ENCODE data around the gene CAPN11. TPM values are rescaled to one million over a fixed set of nuclear protein-coding genes. Genes with fewer than 3 reads are reported as not detected.
A peak's percentile ranks its signal among the peaks of the same experiment; 100 is the strongest.

Gene CAPN11
- total and polyA plus RNA-seq, 9 of the 15 experiments (the other 6 are each of a cell fraction or from before 2014, with no cell fraction given), result 0.03 to 0.61 (median 0.17) TPM; not detected in 1

DNA sequence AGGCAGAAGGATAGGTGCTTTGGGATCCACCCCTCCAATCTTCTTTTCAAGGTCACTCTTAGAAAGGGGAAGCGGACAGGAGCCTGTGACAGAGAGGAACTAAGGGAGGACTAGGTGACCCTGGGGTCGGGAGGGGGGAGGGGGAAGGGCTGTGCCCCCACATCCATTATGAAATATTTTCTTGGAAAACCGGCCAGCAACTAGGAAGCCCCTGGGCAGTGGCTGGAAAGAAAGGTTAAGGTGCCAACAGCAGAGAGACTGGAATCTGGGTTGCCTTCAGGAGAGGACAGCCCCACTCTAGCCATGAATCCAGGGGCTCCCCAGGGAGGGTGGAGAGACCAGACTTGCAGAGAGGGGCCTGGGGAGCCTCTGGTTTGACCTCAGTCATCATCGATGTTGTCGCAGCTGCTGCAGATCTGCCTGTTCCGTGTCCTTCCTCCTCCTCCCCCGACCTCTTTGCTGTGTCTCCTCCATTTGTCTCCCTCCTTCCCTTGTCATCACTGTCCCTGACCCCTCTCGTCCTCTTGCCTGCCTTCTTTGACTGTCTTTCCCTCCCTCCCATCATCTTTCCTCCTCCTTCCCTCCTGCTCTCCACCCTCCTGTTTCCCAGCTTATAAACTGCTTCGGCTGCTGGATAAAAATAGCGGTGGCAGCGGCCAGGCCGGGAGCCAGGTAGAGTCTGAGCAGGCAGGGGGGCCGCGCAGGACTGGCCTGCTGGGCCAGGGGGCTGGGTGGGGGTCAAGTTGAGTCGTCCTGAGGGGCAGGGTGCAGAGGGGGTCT lies 67.9 kb downstream of the CAPN11 start (continued):
- TF ChIP-seq ZBTB40 (IDR thresholded peaks at IDR 0.05) (peak; percentile 66), ZBTB40 (CRISPR knock-in tag; IDR thresholded peaks at IDR 0.05) (no peak), TEAD4 (IDR thresholded peaks at IDR 0.05; ENCODE audit: low read length) (no peak), TEAD4 (CRISPR knock-in tag; IDR thresholded peaks at IDR 0.05; ENCODE audit: borderline replicate concordance) (no peak), CBFA2T2 (conservative IDR thresholded peaks at IDR 0.05) (peak; percentile 59), ZNF263 (CRISPR knock-in tag; IDR thresholded peaks at IDR 0.05; ENCODE audit: borderline replicate concordance) (peak; percentile 80), GABPA (tag; conservative IDR thresholded peaks at IDR 0.05; ENCODE audit: low read depth) (0 out of 2 replicates have a peak, but pooled peaks have one; percentile 23), NR2C2 (CRISPR knock-in tag; IDR thresholded peaks at IDR 0.05) (no peak), NR2C2 (tag; IDR thresholded peaks at IDR 0.05) (peak; percentile 71), ARID1B (IDR thresholded peaks at IDR 0.05) (peak; percentile 55), KDM1A (IDR thresholded peaks at IDR 0.05) (peak in 1 of 2 experiments; percentile 22; a peak in 1 of 4 replicates), XRCC4 (IDR thresholded peaks at IDR 0.05; ENCODE audit: extremely low read depth, insufficient read depth, insufficient read length) (no peak), ELF4 (CRISPR knock-in tag; IDR thresholded peaks at IDR 0.05) (peak; percentile 73; the same call in 1 of the 2 replicates), FOSL1 (tag; conservative IDR thresholded peaks at IDR 0.05) (no peak), SMAD2 (IDR thresholded peaks at IDR 0.05; ENCODE audit: low read depth, low read length) (no peak)
- TF ChIP-seq, protein P1, sequence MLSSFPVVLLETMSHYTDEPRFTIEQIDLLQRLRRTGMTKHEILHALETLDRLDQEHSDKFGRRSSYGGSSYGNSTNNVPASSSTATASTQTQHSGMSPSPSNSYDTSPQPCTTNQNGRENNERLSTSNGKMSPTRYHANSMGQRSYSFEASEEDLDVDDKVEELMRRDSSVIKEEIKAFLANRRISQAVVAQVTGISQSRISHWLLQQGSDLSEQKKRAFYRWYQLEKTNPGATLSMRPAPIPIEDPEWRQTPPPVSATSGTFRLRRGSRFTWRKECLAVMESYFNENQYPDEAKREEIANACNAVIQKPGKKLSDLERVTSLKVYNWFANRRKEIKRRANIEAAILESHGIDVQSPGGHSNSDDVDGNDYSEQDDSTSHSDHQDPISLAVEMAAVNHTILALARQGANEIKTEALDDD (IDR thresholded peaks at IDR 0.05), result no peak
- TF ChIP-seq, protein P2, sequence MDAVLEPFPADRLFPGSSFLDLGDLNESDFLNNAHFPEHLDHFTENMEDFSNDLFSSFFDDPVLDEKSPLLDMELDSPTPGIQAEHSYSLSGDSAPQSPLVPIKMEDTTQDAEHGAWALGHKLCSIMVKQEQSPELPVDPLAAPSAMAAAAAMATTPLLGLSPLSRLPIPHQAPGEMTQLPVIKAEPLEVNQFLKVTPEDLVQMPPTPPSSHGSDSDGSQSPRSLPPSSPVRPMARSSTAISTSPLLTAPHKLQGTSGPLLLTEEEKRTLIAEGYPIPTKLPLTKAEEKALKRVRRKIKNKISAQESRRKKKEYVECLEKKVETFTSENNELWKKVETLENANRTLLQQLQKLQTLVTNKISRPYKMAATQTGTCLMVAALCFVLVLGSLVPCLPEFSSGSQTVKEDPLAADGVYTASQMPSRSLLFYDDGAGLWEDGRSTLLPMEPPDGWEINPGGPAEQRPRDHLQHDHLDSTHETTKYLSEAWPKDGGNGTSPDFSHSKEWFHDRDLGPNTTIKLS (IDR thresholded peaks at IDR 0.05; ENCODE audit: borderline replicate concordance, low read depth), result no peak

All from K562 (cell line).